Chondrocyte (in vitro differentiated cells): Measurements from ENCODE around the gene NAB1. TPM values are rescaled to one million over a fixed set of nuclear protein-coding genes. Genes with fewer than 3 reads are reported as not detected.

Experiments used
- DNase-seq: peaks from one replicate; pipeline ENCODE4 v3.0.0; 2021; ENCODE audit warnings: mixed read lengths, low spot score
- H3K27ac Mint-ChIP-seq: one replicate; pipeline ENCODE4 v1.8.0; 2021; ENCODE audit warnings: mild to moderate bottlenecking, moderate library complexity, mixed read lengths; ENCODE audit not compliant: unreplicated experiment
- H3K27me3 Mint-ChIP-seq: 2 replicates; pipeline ENCODE4 v1.8.0; 2021; ENCODE audit warnings: low read depth, mixed read lengths
- H3K36me3 Mint-ChIP-seq: 2 replicates; pipeline ENCODE4 v1.8.0; 2021; ENCODE audit warnings: low read depth, mixed read lengths
- H3K4me1 Mint-ChIP-seq: 2 replicates; pipeline ENCODE4 v1.8.0; 2021; ENCODE audit warnings: low read depth, mild to moderate bottlenecking, mixed read lengths
- H3K4me3 Mint-ChIP-seq: one replicate; pipeline ENCODE4 v1.8.0; 2021; ENCODE audit warnings: mild to moderate bottlenecking, moderate library complexity, mixed read lengths; ENCODE audit not compliant: unreplicated experiment
- H3K9me3 Mint-ChIP-seq: 2 replicates; pipeline ENCODE4 v1.8.0; 2021; ENCODE audit warnings: low read depth, mixed read lengths
- total RNA-seq: library from RNA; stranded (reverse); gene quantifications from 3 replicates; pipeline ENCODE4 v1.2.1, GENCODE V29; 2021
- TF ChIP-seq, protein P1 (sequence below): fragments of 200-600 bp; sonication (generic); IDR thresholded peaks from 2 replicates; pipeline ENCODE4 v1.5.0; 2021; ENCODE audit warnings: antibody characterized with exemption, mild to moderate bottlenecking, moderate library complexity

NAB1 gene
- total RNA-seq, 1 donor from 2014 or later, result 49.8 TPM

DNA sequence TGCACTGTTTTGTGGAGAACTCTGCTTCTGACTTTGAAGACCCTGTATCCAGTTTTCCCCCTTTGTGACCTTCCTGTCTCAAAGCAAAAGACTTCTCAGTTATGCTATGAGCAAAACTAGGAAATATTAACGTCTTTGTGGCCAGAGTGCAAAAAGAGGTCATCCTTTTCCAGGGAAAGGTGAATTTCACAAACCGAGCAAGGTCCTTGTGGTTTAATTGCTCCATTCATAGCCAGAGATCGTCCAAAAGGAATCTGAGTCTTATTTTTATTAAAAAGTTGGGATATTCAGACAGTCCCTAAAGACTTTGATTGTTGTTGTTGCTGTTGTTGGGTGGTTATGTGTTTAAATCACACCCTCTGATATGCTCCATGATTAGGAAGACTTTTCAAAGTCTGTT, 77.4 kb downstream of the NAB1 start:
- Mint-ChIP-seq H3K4me1 (peaks cover 28% of the 10 kb centered on the region), H3K9me3 (no peaks in the 10 kb centered on the region), H3K4me3 (no peak overlapping the region), H3K27ac (no peak overlapping the region), H3K27me3 (no peaks in the 10 kb centered on the region), H3K36me3 (no peaks in the 10 kb centered on the region)
- DNase-seq, result no peak
- TF ChIP-seq, protein P1, sequence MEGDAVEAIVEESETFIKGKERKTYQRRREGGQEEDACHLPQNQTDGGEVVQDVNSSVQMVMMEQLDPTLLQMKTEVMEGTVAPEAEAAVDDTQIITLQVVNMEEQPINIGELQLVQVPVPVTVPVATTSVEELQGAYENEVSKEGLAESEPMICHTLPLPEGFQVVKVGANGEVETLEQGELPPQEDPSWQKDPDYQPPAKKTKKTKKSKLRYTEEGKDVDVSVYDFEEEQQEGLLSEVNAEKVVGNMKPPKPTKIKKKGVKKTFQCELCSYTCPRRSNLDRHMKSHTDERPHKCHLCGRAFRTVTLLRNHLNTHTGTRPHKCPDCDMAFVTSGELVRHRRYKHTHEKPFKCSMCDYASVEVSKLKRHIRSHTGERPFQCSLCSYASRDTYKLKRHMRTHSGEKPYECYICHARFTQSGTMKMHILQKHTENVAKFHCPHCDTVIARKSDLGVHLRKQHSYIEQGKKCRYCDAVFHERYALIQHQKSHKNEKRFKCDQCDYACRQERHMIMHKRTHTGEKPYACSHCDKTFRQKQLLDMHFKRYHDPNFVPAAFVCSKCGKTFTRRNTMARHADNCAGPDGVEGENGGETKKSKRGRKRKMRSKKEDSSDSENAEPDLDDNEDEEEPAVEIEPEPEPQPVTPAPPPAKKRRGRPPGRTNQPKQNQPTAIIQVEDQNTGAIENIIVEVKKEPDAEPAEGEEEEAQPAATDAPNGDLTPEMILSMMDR, result no peak

- H3K36me3 Mint-ChIP-seq, result no peaks in the 10 kb centered on the region
These were observed 87.5 kb downstream of the NAB1 start for GRCh38 chr2:190736355-190736754.

GRCh38 chr2:190740449-190740848, 91.6 kb downstream of the NAB1 start:
- H3K9me3 Mint-ChIP-seq, result peaks cover 15% of the 10 kb centered on the region
- no peaks in the 10 kb centered on the region for H3K27me3 Mint-ChIP-seq
- no peak overlapping the region for H3K4me3 Mint-ChIP-seq
- no peaks in the 10 kb centered on the region for H3K36me3 Mint-ChIP-seq
- no peak overlapping the region for H3K27ac Mint-ChIP-seq
- no peak for DNase-seq
- TF ChIP-seq, protein P1, result no peak
- no peaks in the 10 kb centered on the region for H3K4me1 Mint-ChIP-seq

More at GRCh38 chr2:190736355-190736754, 87.5 kb downstream of the NAB1 start:
- DNase-seq, result no peak
- no peak overlapping the region for H3K4me3 Mint-ChIP-seq
- no peaks in the 10 kb centered on the region for H3K27me3 Mint-ChIP-seq
- H3K9me3 Mint-ChIP-seq, result peaks cover 3% of the 10 kb centered on the region
- no peak overlapping the region for H3K27ac Mint-ChIP-seq
- TF ChIP-seq, protein P1, result no peak
- H3K4me1 Mint-ChIP-seq, result no peaks in the 10 kb centered on the region

Other genes with a start within 250 kb of the NAB1 start
- 5.9 to 8.4 TPM (median 6.9 TPM) in 3 replicates for gene MFSD6, start 240.7 kb upstream of the NAB1 start, total RNA-seq
- 7.9 to 9.6 TPM (median 8.9 TPM) in 3 replicates for gene NEMP2, start 114.4 kb upstream of the NAB1 start, total RNA-seq
- 234 to 330 TPM (median 245 TPM) in 3 replicates for gene GLS, start 231.7 kb downstream of the NAB1 start, total RNA-seq